Smooth muscle cell (in vitro differentiated cells): ENCODE results near the gene FA2H. TPM values are rescaled to one million over a fixed set of nuclear protein-coding genes. Genes with fewer than 3 reads are reported as not detected.
"Not testable (repeated sequence)": the region's sequence is repeated elsewhere in the genome, so short reads cannot be mapped to it uniquely, and the experiment has no call there.

Experiments used
- DNase-seq: peaks from one replicate; lab custom pipeline; 2025; ENCODE audit not compliant: unreplicated experiment; lab: John Stamatoyannopoulos, UW
- H2AFZ ChIP-seq: fragments of 200-600 bp; sonication (generic); 2 replicates; pipeline ENCODE4 v1.6.0; 2016; ENCODE audit warnings: antibody characterized with exemption, low read depth, mild to moderate bottlenecking
- H3F3A ChIP-seq: fragments of 200-600 bp; sonication (generic); 2 replicates; pipeline ENCODE4 v1.6.0; 2017; ENCODE audit warnings: antibody characterized with exemption, low read depth
- H3K27ac ChIP-seq: fragments of 200-600 bp; sonication (generic); 2 replicates; pipeline ENCODE4 v1.5.1; 2016; ENCODE audit warnings: low read depth, mild to moderate bottlenecking
- H3K27me3 ChIP-seq: fragments of 200-600 bp; sonication (generic); 2 replicates; pipeline ENCODE4 v1.6.1; 2016; ENCODE audit warnings: low read depth, mild to moderate bottlenecking
- H3K36me3 ChIP-seq: fragments of 200-600 bp; sonication (generic); 2 replicates; pipeline ENCODE4 v1.5.1; 2016; ENCODE audit warnings: low read depth
- H3K4me1 ChIP-seq: fragments of 200-600 bp; sonication (generic); 2 replicates; pipeline ENCODE4 v1.5.1; 2016; ENCODE audit warnings: low read depth
- H3K4me2 ChIP-seq: fragments of 200-600 bp; sonication (generic); 2 replicates; pipeline ENCODE4 v1.6.0; 2016; ENCODE audit warnings: mild to moderate bottlenecking
- H3K4me3 ChIP-seq: fragments of 200-600 bp; sonication (generic); 2 replicates; pipeline ENCODE4 v1.5.1; 2016; ENCODE audit warnings: mild to moderate bottlenecking
- H3K79me2 ChIP-seq: fragments of 200-600 bp; sonication (generic); 2 replicates; pipeline ENCODE4 v1.6.0; 2016; ENCODE audit warnings: low read depth, mild to moderate bottlenecking
- H3K9ac ChIP-seq: fragments of 200-600 bp; sonication (generic); 2 replicates; pipeline ENCODE4 v1.6.0; 2016; ENCODE audit warnings: low read depth
- H3K9me3 ChIP-seq: fragments of 200-600 bp; sonication (generic); replicated peaks from 2 replicates; pipeline ENCODE4 v1.5.1; 2016; ENCODE audit warnings: low read depth
- H4K20me1 ChIP-seq: fragments of 200-600 bp; sonication (generic); 2 replicates; pipeline ENCODE4 v1.6.0; 2016; ENCODE audit warnings: low read depth
- WGBS: methylation state at CpG from one replicate; pipeline ENCODE4 v1.1.7; 2016; ENCODE audit warnings: low lambda C conversion rate; 5-methylcytosine and 5-hydroxymethylcytosine counted together
- polyA plus RNA-seq: library from polyadenylated mRNA; unstranded; fragments of >200 nt; fragmentation: Nextera tagmentation; extraction: Ambion mirVana; gene quantifications from 2 replicates; pipeline ENCODE4 v1.2.1, GENCODE V29; 2016
- total RNA-seq: library from RNA; depleted of rRNA; stranded (reverse); fragments of >200 nt; gene quantifications from 2 replicates; pipeline ENCODE4 v1.2.3, GENCODE V29; 2014
- TF ChIP-seq, protein P1 (sequence below): fragments of 200-600 bp; sonication (generic); IDR thresholded peaks from 2 replicates; pipeline ENCODE4 v1.5.1; 2017; ENCODE audit warnings: borderline replicate concordance, mild to moderate bottlenecking, antibody characterized with exemption; ENCODE audit not compliant: insufficient read depth, poor library complexity, severe bottlenecking

Gene FA2H
- total and polyA plus RNA-seq, 2 experiments from 2014 or later = not detected

DNA sequence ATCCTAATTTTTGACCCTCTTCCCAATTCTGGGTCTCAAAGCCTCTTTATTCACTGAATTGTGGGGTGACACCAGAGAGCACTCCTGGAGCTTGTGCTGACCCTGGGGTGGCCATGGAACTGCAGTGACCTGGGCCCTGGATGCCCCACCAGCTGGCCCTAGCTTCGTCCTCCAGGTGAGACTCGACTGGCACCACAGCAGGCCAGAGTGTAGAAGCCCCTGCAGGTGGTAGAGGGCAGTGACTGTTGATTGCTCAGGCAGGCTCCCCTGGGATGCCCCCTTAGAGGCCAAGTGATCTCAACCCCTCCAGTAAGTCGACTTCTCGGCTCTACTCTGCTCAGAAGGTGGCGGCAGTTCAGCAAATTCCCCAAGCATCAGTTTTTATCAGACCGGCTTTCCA, 6.4 kb downstream of the FA2H start:
- no peaks in the 10 kb centered on the region for H3K4me1 ChIP-seq
- 81% methylated on average over 6 of the region's 6 CpGs for WGBS
- no peak for DNase-seq

DNA sequence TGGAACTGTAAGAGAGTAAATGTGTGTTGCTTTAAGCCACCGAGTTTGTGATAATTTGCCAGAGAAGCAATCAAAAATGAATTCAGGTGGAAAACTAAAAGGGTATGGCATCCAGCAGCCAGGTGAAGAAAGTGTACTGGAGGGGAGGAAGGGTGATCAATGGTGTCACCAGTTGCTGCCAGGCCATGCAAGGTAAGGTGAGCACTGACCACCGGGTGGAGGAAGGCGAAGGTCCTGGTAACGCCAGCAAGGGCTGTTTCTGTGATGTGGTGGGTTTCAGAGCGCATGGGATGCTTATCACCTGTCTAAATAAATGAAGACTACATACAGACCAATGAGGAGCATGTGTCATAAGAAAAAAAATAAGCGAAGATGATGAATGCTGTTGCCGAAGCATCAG, 6.9 kb downstream of the FA2H start:
- no peaks in the 10 kb centered on the region for H3K4me1 ChIP-seq
- H3K79me2 ChIP-seq = no peaks in the 10 kb centered on the region
- no peak for DNase-seq
- no peaks in the 10 kb centered on the region for H3K36me3 ChIP-seq
- H3F3A ChIP-seq = no peaks in the 10 kb centered on the region
- WGBS = 88% methylated on average over 7 of the region's 7 CpGs
- H3K27ac ChIP-seq = no peak overlapping the region
- TF ChIP-seq, protein P1, sequence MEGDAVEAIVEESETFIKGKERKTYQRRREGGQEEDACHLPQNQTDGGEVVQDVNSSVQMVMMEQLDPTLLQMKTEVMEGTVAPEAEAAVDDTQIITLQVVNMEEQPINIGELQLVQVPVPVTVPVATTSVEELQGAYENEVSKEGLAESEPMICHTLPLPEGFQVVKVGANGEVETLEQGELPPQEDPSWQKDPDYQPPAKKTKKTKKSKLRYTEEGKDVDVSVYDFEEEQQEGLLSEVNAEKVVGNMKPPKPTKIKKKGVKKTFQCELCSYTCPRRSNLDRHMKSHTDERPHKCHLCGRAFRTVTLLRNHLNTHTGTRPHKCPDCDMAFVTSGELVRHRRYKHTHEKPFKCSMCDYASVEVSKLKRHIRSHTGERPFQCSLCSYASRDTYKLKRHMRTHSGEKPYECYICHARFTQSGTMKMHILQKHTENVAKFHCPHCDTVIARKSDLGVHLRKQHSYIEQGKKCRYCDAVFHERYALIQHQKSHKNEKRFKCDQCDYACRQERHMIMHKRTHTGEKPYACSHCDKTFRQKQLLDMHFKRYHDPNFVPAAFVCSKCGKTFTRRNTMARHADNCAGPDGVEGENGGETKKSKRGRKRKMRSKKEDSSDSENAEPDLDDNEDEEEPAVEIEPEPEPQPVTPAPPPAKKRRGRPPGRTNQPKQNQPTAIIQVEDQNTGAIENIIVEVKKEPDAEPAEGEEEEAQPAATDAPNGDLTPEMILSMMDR = no peak
- no peak overlapping the region for H3K4me3 ChIP-seq
- no peak overlapping the region for H3K9ac ChIP-seq
- H3K9me3 ChIP-seq = no peaks in the 10 kb centered on the region
- H3K27me3 ChIP-seq = peaks cover 32% of the 10 kb centered on the region
- H4K20me1 ChIP-seq = no peaks in the 10 kb centered on the region
- H2AFZ ChIP-seq = no peak overlapping the region
- no peak overlapping the region for H3K4me2 ChIP-seq

More for the DNA sequence above, 6.4 kb downstream of the FA2H start:
- Histone ChIP-seq H3K4me3 (no peak overlapping the region), H3K79me2 (no peaks in the 10 kb centered on the region), H3K9ac (no peak overlapping the region), H4K20me1 (no peaks in the 10 kb centered on the region), H3K27me3 (peaks cover 37% of the 10 kb centered on the region), H2AFZ (no peak overlapping the region), H3F3A (no peaks in the 10 kb centered on the region), H3K4me2 (no peak overlapping the region), H3K27ac (no peak overlapping the region), H3K36me3 (no peaks in the 10 kb centered on the region), H3K9me3 (no peaks in the 10 kb centered on the region)
- TF ChIP-seq, protein P1 = no peak

DNA sequence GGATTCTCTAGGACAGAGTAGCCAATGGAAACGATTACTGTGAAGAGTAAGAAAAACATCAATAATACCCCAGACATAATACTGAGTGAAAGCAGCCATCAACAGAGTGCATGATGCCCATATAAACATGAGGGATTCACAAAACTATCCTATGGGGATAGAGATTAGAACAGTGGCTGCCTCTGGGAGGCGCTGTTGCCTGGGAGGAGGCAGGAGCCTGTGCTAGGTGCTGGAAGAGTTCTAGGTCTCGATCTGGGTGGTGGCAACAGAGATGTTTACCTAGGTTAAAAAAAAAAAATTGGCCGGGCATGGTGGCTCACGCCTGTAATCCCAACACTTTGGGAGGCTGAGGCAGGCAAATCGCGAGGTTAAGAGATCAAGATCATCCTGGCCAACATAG, 7.9 kb downstream of the FA2H start:
- H3K36me3 ChIP-seq = no peaks in the 10 kb centered on the region
- TF ChIP-seq, protein P1 = no peak
- H3K4me3 ChIP-seq = no peak overlapping the region
- H3K4me2 ChIP-seq = no peak overlapping the region
- H3K79me2 ChIP-seq = no peaks in the 10 kb centered on the region
- no peaks in the 10 kb centered on the region for H3K9me3 ChIP-seq
- no peak overlapping the region for H3K9ac ChIP-seq
- H2AFZ ChIP-seq = no peak overlapping the region
- WGBS = 93% methylated on average over 7 of the region's 7 CpGs
- DNase-seq = no peak
- H3K4me1 ChIP-seq = no peaks in the 10 kb centered on the region
- no peaks in the 10 kb centered on the region for H3F3A ChIP-seq
- no peak overlapping the region for H3K27ac ChIP-seq
- H3K27me3 ChIP-seq = peaks cover 21% of the 10 kb centered on the region
- H4K20me1 ChIP-seq = no peaks in the 10 kb centered on the region

DNA sequence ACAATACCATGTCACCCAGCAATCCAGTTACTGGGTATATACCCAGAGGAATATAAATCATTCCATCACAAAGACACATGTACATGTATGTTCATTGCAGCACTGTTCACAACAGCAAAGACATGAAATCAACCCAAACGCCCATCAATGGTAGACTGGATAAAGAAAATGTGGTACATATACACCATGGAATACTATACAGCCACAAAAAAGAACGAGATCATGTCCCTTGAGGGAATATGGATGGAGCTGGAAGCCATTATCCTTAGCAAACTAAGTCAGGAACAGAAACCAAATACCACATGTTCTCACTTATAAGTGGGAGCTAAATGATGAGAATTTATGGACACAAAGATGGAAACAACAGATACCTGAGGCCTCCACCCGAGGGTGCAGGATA, 10.4 kb downstream of the FA2H start:
- not testable (repeated sequence) for H3K79me2 ChIP-seq, H3K27me3 ChIP-seq, H3K4me3 ChIP-seq, H3F3A ChIP-seq, H3K4me2 ChIP-seq, H2AFZ ChIP-seq, H3K9ac ChIP-seq, H3K27ac ChIP-seq, DNase-seq, H3K4me1 ChIP-seq, H3K36me3 ChIP-seq, H3K9me3 ChIP-seq, H4K20me1 ChIP-seq
- WGBS = 72% methylated on average over 3 of the region's 3 CpGs
